B cell (primary cell): ENCODE data around the gene MEAK7. TPM values are rescaled to one million over a fixed set of nuclear protein-coding genes. Genes with fewer than 3 reads are reported as not detected.

Experiments used
- ATAC-seq: fragments of 200-7000 bp; cut with Tn5 transposase; one replicate; pipeline ENCODE4 v1.10.0; 2021; ENCODE audit warnings: low read depth, mild to moderate bottlenecking, moderate number of reproducible peaks, moderate library complexity
- CTCF ChIA-PET: fragments of 350-600 bp; sonication (Branson Sonifier 250); formaldehyde crosslinking; loops from one replicate; lab custom pipeline; 2021; ENCODE audit warnings: antibody characterized with exemption, inconsistent platforms; lab: Charles Lee
- POLR2A ChIA-PET: fragments of 350-600 bp; sonication (Branson Sonifier 250); formaldehyde crosslinking; loops from one replicate; lab custom pipeline; 2021; ENCODE audit warnings: antibody characterized with exemption; lab: Charles Lee
- DNase-seq: peaks from one replicate; pipeline ENCODE4 v3.0.0; 2013
- H2AFZ ChIP-seq: 2 replicates; pipeline ENCODE4 v1.6.1; 2012; ENCODE audit warnings: mild to moderate bottlenecking, low read depth, low read length; ENCODE audit not compliant: insufficient read depth, poor library complexity, severe bottlenecking
- H3K27ac ChIP-seq, 2 donors: 1 replicate in 1 of 2; 2 replicates in 1 of 2; pipeline ENCODE4 v1.5.1; 2012 to 2013; ENCODE audit warnings: low read length in 2 of 2, mild to moderate bottlenecking in 2 of 2, moderate library complexity in 1 of 2
- H3K27me3 ChIP-seq, 4 experiments: fragments of 200-600 bp in 1 of 4; sonication (generic) in 1 of 4; replicated peaks in 1 of 4; 1 replicate in 2 of 4; 2 replicates in 2 of 4; pipeline versions ENCODE4 v1.6.1 to v1.7.0; 2013 to 2016; ENCODE audit warnings: low read length in 3 of 4, mild to moderate bottlenecking in 2 of 4, mixed read lengths in 1 of 4, moderate library complexity in 1 of 4; ENCODE audit not compliant: insufficient read depth in 4 of 4, control insufficient read depth in 3 of 4; ENCODE audit errors: control extremely low read depth in 1 of 4
- H3K36me3 ChIP-seq, 2 experiments: replicated peaks in 1 of 2; 1 replicate in 1 of 2; 2 replicates in 1 of 2; pipeline versions ENCODE4 v1.6.1 to v1.7.1; 2013; ENCODE audit warnings: low read length in 1 of 2; ENCODE audit not compliant: insufficient read depth in 2 of 2, control insufficient read depth in 1 of 2; ENCODE audit errors: control extremely low read depth in 1 of 2, extremely low read depth in 1 of 2
- H3K4me1 ChIP-seq, 2 donors: fragments of 200-600 bp in 1 of 2; sonication (generic) in 1 of 2; 1 replicate in 1 of 2; 2 replicates in 1 of 2; pipeline versions ENCODE4 v1.5.1 to v1.6.1; 2013 to 2017; ENCODE audit warnings: low read length in 2 of 2; ENCODE audit not compliant: control insufficient read depth in 2 of 2, insufficient read depth in 2 of 2
- H3K4me2 ChIP-seq: replicated peaks from 2 replicates; pipeline ENCODE3; 2012; ENCODE audit warnings: mild to moderate bottlenecking, low read depth, low read length; ENCODE audit not compliant: poor library complexity, severe bottlenecking
- H3K4me3 ChIP-seq, 5 experiments: fragments of 200-600 bp in 1 of 5; sonication (generic) in 1 of 5; 1 replicate in 3 of 5; 2 replicates in 2 of 5; pipeline versions ENCODE4 v1.5.1 to v1.7.0; 2011 to 2016; ENCODE audit warnings: low read length in 4 of 5, mild to moderate bottlenecking in 4 of 5, low read depth in 2 of 5, control low read depth in 1 of 5, moderate library complexity in 1 of 5; ENCODE audit not compliant: insufficient read depth in 1 of 5; ENCODE audit errors: control extremely low read depth in 1 of 5, extremely low read depth in 1 of 5
- H3K79me2 ChIP-seq: fragments of 200-600 bp; sonication (generic); one replicate; pipeline ENCODE4 v1.6.0; 2016; ENCODE audit warnings: low read length; ENCODE audit not compliant: control insufficient read depth, insufficient read depth
- H3K9ac ChIP-seq: fragments of 200-600 bp; sonication (generic); 2 replicates; pipeline ENCODE4 v1.6.1; 2017; ENCODE audit warnings: mild to moderate bottlenecking, low read length, moderate library complexity
- H3K9me3 ChIP-seq, 3 donors: one replicate each; pipeline versions ENCODE4 v1.6.1 to v1.7.1; 2013; ENCODE audit warnings: low read length in 2 of 3; ENCODE audit not compliant: control insufficient read depth in 2 of 3, insufficient read depth in 1 of 3; ENCODE audit errors: control extremely low read depth in 1 of 3
- H4K20me1 ChIP-seq: 2 replicates; pipeline ENCODE4 v1.6.0; 2012; ENCODE audit warnings: mild to moderate bottlenecking, low read length; ENCODE audit not compliant: insufficient read depth, control insufficient read depth, poor library complexity, severe bottlenecking
- H3K27ac Mint-ChIP-seq: one replicate; pipeline ENCODE4 v1.8.0; 2021; ENCODE audit warnings: mixed read lengths
- H3K27me3 Mint-ChIP-seq: one replicate; pipeline ENCODE4 v1.8.0; 2021; ENCODE audit warnings: mixed read lengths
- H3K4me1 Mint-ChIP-seq: one replicate; pipeline ENCODE4 v1.8.0; 2021; ENCODE audit warnings: mixed read lengths
- H3K4me3 Mint-ChIP-seq: one replicate; pipeline ENCODE4 v1.8.0; 2021; ENCODE audit warnings: mixed read lengths
- H3K9me3 Mint-ChIP-seq: one replicate; pipeline ENCODE4 v1.8.0; 2022; ENCODE audit warnings: mixed read lengths; ENCODE audit not compliant: insufficient read depth
- CTCF ChIP-seq: fragments of 200-600 bp; IDR thresholded peaks from one replicate; pipeline ENCODE4 v1.8.0; 2022; ENCODE audit warnings: antibody characterized with exemption, mild to moderate bottlenecking
- EZH2 ChIP-seq: IDR thresholded peaks from 2 replicates; pipeline ENCODE4 v1.6.1; 2012; ENCODE audit warnings: borderline replicate concordance, low read depth, mild to moderate bottlenecking, moderate library complexity, low read length; ENCODE audit not compliant: insufficient read depth, poor library complexity, severe bottlenecking
- WGBS: methylation state at CpG from one replicate; pipeline ENCODE4 v1.1.5; 2013; ENCODE audit warnings: missing lambda C conversion rate; ENCODE audit not compliant: insufficient coverage; 5-methylcytosine and 5-hydroxymethylcytosine counted together
- intact Hi-C: fragments of 100-400 bp; cut with micrococcal nuclease; formaldehyde crosslinking; loops from one replicate; pipeline ENCODE4 v1.10.0; 2022
- polyA plus RNA-seq: library from polyadenylated mRNA; depleted of rRNA; stranded (reverse); fragments of >200 nt; gene quantifications from 2 replicates; pipeline ENCODE4 v1.2.3, GENCODE V29; 2012
- total RNA-seq, 2 donors: library from RNA; stranded (reverse); fragments of 120-200 nt in 1 of 2; gene quantifications; 1 replicate in 1 of 2; 2 replicates in 1 of 2; pipeline versions ENCODE4 v1.2.3 to v1.2.4, GENCODE V29; 2013 to 2022

The MEAK7 gene
- total and polyA plus RNA-seq, 2 donors (not counting 1 experiment from before 2014, with no cell fraction given), result 3.9 to 19.3 TPM

GRCh38 chr16:84530590-84530989 lies 26.1 kb upstream of the MEAK7 start:
- Mint-ChIP-seq H3K27ac (no peak overlapping the region), H3K4me1 (peaks cover 11% of the 10 kb centered on the region), H3K27me3 (peaks cover 7% of the 10 kb centered on the region), H3K9me3 (peaks cover 5% of the 10 kb centered on the region), H3K4me3 (no peak overlapping the region)
- ChIA-PET CTCF (interaction anchor here (3.9 kb wide), 1 partner anchor 92 kb away, joined by 17 read pairs; no protein-coding TSS in a partner anchor), POLR2A (no interaction called here)
- no peaks in the 10 kb centered on the region for H4K20me1 ChIP-seq
- H3K36me3 ChIP-seq, result no peaks in the 10 kb centered on the region
- H3K27ac ChIP-seq, result no peak overlapping the region
- H3K9ac ChIP-seq, result no peak overlapping the region
- intact Hi-C loops, result no loop called here
- H3K4me1 ChIP-seq, result peaks cover 3 to 9% of the 10 kb centered on the region in 2 donors
- H3K79me2 ChIP-seq, result no peaks in the 10 kb centered on the region
- peaks cover 0 to 11% (median 5%) of the 10 kb centered on the region in 3 donors for H3K9me3 ChIP-seq
- TF ChIP-seq CTCF (no peak), EZH2 (no peak)
- WGBS, result 100% methylated on average over 2 of the region's 5 CpGs
- H3K4me2 ChIP-seq, result no peak overlapping the region
- peaks cover 0 to 3% (median under 1%) of the 10 kb centered on the region in 4 experiments for H3K27me3 ChIP-seq
- H2AFZ ChIP-seq, result no peak overlapping the region
- DNase-seq, result no peak
- no peak overlapping the region for H3K4me3 ChIP-seq
- no peak for ATAC-seq

- no peak overlapping the region for H3K9ac ChIP-seq
- peaks cover 11% of the 10 kb centered on the region for H3K4me1 Mint-ChIP-seq
- no peak overlapping the region for H2AFZ ChIP-seq
- H3K79me2 ChIP-seq, result no peaks in the 10 kb centered on the region
- H3K4me3 ChIP-seq, result no peak overlapping the region
- ChIA-PET POLR2A (no interaction called here), CTCF (interaction anchor here (3.9 kb wide), 1 partner anchor 93 kb away, joined by 17 read pairs; no protein-coding TSS in a partner anchor)
- no peak overlapping the region for H3K4me2 ChIP-seq
- 100% methylated on average over 3 of the region's 3 CpGs for WGBS
- peaks cover 5% of the 10 kb centered on the region for H3K9me3 Mint-ChIP-seq
- H3K27ac Mint-ChIP-seq, result no peak overlapping the region
- TF ChIP-seq EZH2 (no peak), CTCF (no peak)
- no peak overlapping the region for H3K4me3 Mint-ChIP-seq
- H3K27ac ChIP-seq, result no peak overlapping the region
- H3K4me1 ChIP-seq, result peaks cover 3 to 9% of the 10 kb centered on the region in 2 donors
- H4K20me1 ChIP-seq, result no peaks in the 10 kb centered on the region
- H3K9me3 ChIP-seq, result peaks cover 0 to 11% (median 5%) of the 10 kb centered on the region in 3 donors
- intact Hi-C loops, result no loop called here
- peaks cover 4% of the 10 kb centered on the region for H3K27me3 Mint-ChIP-seq
- H3K36me3 ChIP-seq, result no peaks in the 10 kb centered on the region
- no peak for ATAC-seq
- no peak for DNase-seq
- peaks cover 0 to 3% (median under 1%) of the 10 kb centered on the region in 4 experiments for H3K27me3 ChIP-seq
Observed at GRCh38 chr16:84529607-84530006, 25.1 kb upstream of the MEAK7 start.
